ENCODE data around the gene LEFTY1. TPM values are rescaled to one million over a fixed set of nuclear protein-coding genes. Genes with fewer than 3 reads are reported as not detected.

Gene LEFTY1
- total and polyA plus RNA-seq, 9 of the 15 experiments (the other 6 are each of a cell fraction or from before 2014, with no cell fraction given), result 0.07 to 0.24 (median 0.17) TPM; not detected in 5

DNA sequence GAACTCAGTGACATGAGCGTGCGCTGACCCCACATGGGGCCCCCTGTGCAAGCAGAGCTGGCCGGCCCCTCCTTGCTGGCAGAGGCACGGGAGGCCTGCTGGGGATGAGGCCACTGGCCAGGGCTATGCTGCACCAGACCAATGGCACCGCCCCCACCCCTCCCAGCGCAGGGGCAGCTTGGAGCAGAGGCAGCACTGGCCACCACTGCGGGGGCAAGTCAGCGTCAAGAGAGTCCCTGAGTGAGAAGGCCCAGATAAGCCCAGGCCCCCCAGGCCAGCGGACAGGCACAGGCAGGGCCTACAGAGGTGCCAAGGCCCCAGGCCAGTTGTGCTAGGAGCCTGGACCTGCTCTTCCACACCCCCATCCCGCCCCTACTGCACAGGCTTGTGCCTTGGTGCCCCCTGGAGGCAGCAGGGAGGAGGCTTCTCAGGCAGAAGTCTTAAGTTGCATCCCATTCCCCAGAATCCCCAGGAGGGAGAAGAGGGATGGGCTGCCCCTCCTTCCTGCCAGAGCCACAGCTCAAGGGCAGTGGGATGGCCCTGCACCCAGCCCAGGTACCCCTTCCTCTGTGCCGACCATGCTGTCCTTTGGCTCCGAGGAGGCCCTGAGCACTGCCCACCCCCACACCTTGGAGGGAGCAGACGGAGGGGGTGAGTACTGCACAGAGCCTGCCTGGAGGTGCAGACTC lies 43.2 kb downstream of the LEFTY1 start (continued):
- TF ChIP-seq RAD21 (CRISPR knock-in tag; conservative IDR thresholded peaks at IDR 0.05 in 1 of 2, IDR thresholded peaks at IDR 0.05 in 1 of 2) (peak; percentile 82 to 87), CTCFL (IDR thresholded peaks at IDR 0.05; ENCODE audit: borderline replicate concordance, insufficient read depth, low read depth, low read length, poor library complexity, severe bottlenecking) (peak; percentile 77), POLR2B (IDR thresholded peaks at IDR 0.05; ENCODE audit: low read depth, partially characterized antibody) (peak; percentile 22), ARID2 (IDR thresholded peaks at IDR 0.05) (0 out of 2 replicates have a peak, but pooled peaks have one; percentile 51), STAG1 (CRISPR knock-in tag; IDR thresholded peaks at IDR 0.05; ENCODE audit: borderline replicate concordance) (peak; percentile 60; the same call in 1 of the 2 replicates), XRCC5 (IDR thresholded peaks at IDR 0.05; ENCODE audit: low read depth, low read length) (peak; percentile 73; the same call in 1 of the 2 replicates), MYNN (IDR thresholded peaks at IDR 0.05) (0 out of 2 replicates have a peak, but pooled peaks have one; percentile 52), MYNN (CRISPR knock-in tag; IDR thresholded peaks at IDR 0.05) (no peak), ZNF431 (CRISPR knock-in tag; IDR thresholded peaks at IDR 0.05) (peak; percentile 45; the same call in 1 of the 2 replicates), ZNF740 (CRISPR knock-in tag; IDR thresholded peaks at IDR 0.05) (peak; percentile 97), ZNF740 (tag; IDR thresholded peaks at IDR 0.05) (peak in 1 of 2 experiments; percentile 76; a peak in 1 of 4 replicates), MYC (IDR thresholded peaks at IDR 0.05; ENCODE audit: low read depth, low read length) (0 out of 2 replicates have a peak, but pooled peaks have one; percentile 27), MYC (CRISPR knock-in tag; IDR thresholded peaks at IDR 0.05; ENCODE audit: borderline replicate concordance, low read depth) (no peak), EGR1 (conservative IDR thresholded peaks at IDR 0.05) (0 out of 2 replicates have a peak, but pooled peaks have one; percentile 22), CC2D1A (IDR thresholded peaks at IDR 0.05) (peak; percentile 74)
- TF ChIP-seq, protein P1, sequence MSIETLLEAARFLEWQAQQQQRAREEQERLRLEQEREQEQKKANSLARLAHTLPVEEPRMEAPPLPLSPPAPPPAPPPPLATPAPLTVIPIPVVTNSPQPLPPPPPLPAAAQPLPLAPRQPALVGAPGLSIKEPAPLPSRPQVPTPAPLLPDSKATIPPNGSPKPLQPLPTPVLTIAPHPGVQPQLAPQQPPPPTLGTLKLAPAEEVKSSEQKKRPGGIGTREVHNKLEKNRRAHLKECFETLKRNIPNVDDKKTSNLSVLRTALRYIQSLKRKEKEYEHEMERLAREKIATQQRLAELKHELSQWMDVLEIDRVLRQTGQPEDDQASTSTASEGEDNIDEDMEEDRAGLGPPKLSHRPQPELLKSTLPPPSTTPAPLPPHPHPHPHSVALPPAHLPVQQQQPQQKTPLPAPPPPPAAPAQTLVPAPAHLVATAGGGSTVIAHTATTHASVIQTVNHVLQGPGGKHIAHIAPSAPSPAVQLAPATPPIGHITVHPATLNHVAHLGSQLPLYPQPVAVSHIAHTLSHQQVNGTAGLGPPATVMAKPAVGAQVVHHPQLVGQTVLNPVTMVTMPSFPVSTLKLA (conservative IDR thresholded peaks at IDR 0.05), result no peak
- TF ChIP-seq, protein P2, sequence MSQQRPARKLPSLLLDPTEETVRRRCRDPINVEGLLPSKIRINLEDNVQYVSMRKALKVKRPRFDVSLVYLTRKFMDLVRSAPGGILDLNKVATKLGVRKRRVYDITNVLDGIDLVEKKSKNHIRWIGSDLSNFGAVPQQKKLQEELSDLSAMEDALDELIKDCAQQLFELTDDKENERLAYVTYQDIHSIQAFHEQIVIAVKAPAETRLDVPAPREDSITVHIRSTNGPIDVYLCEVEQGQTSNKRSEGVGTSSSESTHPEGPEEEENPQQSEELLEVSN (IDR thresholded peaks at IDR 0.05; ENCODE audit: borderline replicate concordance in 1 of 2, extremely low read depth in 1 of 2, insufficient read depth in 1 of 2, insufficient read length in 1 of 2, low read depth in 1 of 2, low read length in 1 of 2, poor library complexity in 1 of 2, severe bottlenecking in 1 of 2), result peak in 1 of 2 experiments; percentile 14
- TF ChIP-seq, protein P3, sequence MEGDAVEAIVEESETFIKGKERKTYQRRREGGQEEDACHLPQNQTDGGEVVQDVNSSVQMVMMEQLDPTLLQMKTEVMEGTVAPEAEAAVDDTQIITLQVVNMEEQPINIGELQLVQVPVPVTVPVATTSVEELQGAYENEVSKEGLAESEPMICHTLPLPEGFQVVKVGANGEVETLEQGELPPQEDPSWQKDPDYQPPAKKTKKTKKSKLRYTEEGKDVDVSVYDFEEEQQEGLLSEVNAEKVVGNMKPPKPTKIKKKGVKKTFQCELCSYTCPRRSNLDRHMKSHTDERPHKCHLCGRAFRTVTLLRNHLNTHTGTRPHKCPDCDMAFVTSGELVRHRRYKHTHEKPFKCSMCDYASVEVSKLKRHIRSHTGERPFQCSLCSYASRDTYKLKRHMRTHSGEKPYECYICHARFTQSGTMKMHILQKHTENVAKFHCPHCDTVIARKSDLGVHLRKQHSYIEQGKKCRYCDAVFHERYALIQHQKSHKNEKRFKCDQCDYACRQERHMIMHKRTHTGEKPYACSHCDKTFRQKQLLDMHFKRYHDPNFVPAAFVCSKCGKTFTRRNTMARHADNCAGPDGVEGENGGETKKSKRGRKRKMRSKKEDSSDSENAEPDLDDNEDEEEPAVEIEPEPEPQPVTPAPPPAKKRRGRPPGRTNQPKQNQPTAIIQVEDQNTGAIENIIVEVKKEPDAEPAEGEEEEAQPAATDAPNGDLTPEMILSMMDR (IDR thresholded peaks at IDR 0.05 in 2 of 3, conservative IDR thresholded peaks at IDR 0.05 in 1 of 3; ENCODE audit: insufficient read depth in 2 of 3, low read depth in 1 of 3, low read length in 3 of 3), result peak; percentile 85 to 91 (median 90)

Measured in K562 (cell line).